GM18519 (cell line): Measurements from ENCODE around the gene KSR1.

ENCODE experiments used
- ATAC-seq: cut with Tn5 transposase; IDR thresholded peaks from one replicate; pipeline ENCODE4 v1.9.1; 2021; ENCODE audit warnings: mild to moderate bottlenecking, moderate library complexity; ENCODE audit not compliant: unreplicated experiment, low FRiP score

KSR1 gene

DNA sequence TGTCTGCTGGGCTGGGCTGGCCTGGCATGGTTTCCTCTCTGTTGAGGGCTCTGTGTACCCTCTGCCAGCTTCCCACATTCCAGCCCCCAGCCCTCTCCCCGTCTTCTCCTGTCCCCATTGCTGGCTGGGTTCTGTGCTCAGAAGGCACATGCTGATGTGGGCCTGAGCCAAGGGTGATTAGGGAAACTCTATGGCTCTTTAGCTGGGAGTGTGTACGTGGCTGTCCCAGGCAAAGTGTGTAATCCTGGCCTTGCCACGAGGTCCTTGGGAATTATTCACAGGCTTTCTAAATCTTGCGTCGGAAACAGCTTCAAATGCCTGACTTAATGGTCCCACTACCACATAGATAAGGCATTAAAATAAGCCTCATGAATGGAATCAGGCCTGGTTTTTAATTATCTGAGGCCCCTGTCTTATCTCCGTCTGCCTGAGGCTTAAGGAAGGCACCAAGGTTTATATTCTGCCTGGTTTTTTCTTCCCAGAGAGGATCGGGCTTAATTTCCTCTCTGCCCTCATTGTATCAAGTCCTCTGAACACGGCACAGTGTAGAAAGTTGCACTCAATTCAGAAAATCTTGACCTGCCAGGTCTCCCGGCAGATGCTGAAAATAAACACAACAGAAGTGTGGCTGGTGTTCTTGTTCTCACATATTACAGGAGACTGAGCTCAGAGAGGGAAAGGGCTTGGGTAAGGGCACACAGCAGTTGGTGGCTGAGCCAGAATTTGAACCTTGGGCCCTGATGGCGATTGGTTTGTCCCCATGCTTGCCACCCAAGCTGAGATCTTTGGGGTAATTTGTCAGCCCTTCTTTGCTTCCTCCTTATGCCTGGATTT lies 121.9 kb downstream of the KSR1 start:
- ATAC-seq: no peak

DNA sequence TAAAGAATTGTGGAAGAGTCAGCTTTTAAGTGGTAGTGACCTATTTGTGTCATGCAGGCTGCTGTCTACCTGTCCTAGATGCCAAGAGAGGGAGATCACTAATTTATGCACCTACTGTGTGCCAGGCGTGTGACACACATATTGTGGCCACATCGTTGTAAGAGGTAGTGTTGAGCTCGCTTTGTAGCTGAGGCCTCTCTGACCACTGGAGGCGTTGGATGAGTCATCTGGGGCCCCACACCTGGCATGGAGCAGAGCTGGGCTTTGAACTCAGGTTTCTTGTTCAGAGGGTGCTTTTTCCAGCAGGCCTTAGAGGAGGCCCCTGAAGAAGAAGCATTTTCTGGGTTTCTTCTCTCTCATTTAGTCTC lies 122.5 kb downstream of the KSR1 start:
- ATAC-seq: peak; percentile 71

- ATAC-seq: no peak
These were observed 123.1 kb downstream of the KSR1 start for GRCh38 chr17:27579304-27579703.

GRCh38 chr17:27579897-27580321 lies 123.7 kb downstream of the KSR1 start:
- no peak for ATAC-seq

DNA sequence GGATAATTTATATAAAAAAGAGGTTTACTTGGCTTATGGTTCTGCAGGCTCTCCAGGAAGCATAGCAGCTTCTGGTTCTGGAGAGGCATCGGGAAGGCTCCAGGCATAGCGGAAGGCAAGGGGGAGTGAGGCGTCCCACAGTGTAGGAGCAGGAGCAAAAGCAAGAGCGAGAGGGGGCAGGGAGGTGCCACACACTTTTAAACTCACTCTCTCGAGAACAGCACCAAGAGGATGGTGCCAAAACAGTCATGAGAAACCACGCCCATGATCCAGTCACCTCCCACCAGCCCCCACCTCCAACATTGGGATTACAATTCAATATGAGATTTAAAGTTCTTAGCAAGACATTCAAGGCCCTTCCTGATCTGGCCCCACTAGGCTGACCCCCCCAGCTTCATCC lies 124.8 kb downstream of the KSR1 start:
- ATAC-seq: no peak

- no peak for ATAC-seq
These were observed 126.4 kb downstream of the KSR1 start for GRCh38 chr17:27582696-27583095.

DNA sequence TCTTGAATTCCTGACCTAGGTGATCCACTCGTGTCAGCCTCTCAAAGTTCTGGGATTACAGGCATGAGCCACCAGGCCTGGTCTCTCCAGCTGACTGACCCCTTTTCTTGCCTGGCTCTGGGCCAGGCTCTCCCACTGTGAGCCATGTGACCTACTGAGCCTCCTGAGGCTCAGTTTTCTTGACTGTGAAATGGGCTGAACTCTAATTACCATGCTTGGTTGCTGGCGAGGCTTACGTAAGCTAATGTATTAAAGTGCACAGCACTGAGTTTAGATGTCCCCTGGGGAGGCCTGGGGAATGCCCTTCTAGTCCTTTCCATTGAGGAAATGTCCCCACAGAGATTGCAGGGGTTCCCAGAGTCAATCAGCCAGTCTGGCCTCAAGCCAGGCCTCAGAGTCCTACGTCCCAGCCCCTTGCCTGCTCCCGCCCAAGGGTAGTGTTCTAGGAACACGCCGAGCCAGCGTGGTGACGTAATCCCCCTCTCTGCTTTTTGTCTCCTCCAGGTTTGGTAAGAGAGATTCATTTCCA lies 129.0 kb downstream of the KSR1 start:
- no peak for ATAC-seq

DNA sequence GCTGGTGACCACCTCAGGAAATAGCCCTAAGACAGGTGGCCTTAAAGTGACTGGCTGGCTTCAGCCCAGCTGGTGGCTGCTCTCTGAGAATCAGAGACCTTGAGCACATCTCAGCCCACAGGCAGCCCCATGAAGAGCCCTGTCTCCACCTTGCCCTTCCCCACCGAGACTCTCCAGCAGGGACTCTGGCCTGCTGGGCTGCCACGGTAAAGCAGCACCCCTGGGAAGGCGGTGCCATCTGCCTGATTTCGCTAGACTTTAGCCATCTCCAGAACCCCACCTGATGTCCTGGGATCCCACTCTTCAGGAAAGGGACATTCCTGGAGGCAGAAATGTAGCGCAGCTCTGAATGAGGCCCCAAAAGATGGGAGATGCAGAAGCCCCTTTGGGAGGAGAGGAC lies 129.5 kb downstream of the KSR1 start:
- ATAC-seq: no peak

DNA sequence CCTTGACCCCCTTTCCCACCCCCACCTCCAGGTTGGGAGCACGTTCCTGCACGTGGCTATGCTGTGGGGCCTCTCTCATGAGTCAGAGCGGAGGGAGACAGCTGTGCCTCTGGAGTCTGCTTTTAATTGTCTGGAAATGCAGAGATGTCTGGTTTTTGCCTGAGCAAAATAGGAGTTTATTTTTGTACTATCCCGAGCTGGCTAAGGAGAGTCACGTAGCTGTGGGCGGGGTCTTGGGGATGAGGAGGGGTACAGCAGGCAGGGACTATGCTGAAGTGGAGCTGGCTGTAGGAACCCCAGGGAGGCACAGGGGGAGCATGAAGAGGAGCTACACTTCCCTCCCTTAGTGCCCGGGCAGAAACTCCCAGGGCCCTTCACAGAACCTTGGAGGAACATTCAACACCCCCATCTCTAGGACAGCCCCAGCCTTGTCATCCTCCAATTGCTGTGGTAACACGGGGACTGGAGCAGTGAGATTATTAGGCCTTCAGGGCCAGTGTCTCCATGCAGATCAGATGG lies 130.0 kb downstream of the KSR1 start:
- ATAC-seq: no peak

- ATAC-seq: no peak
These were observed 132.1 kb downstream of the KSR1 start for GRCh38 chr17:27588354-27588753.

GRCh38 chr17:27590864-27591263 lies 134.6 kb downstream of the KSR1 start:
- no peak for ATAC-seq

DNA sequence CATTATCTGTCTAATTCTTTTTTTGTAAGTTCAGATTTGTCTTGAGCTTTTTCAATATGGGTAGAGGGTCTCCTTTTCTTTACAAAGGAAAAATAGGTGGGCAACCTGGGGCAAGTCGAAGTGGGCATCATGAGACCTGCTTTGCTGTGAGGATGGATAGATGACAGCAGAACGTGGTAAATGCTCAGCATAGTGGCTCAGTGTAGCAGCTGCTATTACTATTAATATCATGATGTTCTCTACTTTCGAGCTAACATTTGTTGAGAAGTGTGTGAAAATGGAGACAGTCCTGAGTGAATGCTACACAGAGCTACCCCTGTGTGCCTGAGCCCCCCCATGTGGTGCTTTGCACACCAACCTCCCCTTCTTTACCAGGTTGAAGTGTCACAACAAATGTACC lies 135.7 kb downstream of the KSR1 start:
- ATAC-seq: no peak

- no peak for ATAC-seq
These were observed 137.1 kb downstream of the KSR1 start for GRCh38 chr17:27593232-27593856.

- no peak for ATAC-seq
These were observed 137.6 kb downstream of the KSR1 start for GRCh38 chr17:27593857-27594255.

- ATAC-seq: no peak
These were observed 139.0 kb downstream of the KSR1 start for GRCh38 chr17:27595208-27595607.

- no peak for ATAC-seq
These were observed 139.8 kb downstream of the KSR1 start for GRCh38 chr17:27596096-27596495.

- no peak for ATAC-seq
These were observed 140.4 kb downstream of the KSR1 start for GRCh38 chr17:27596566-27597187.

DNA sequence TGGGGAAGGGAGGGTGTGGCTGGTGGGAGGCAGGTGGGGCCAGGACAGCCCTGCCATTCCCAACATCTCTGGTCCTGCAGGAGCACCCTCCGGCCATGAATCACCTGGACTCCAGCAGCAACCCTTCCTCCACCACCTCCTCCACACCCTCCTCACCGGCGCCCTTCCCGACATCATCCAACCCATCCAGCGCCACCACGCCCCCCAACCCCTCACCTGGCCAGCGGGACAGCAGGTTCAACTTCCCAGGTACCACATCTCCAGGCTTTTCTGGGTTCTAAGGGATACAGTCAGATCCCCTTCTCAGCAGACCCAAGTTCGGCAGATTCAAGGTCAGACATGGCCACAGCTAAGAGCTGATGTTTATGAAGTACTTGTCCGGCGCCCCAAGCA lies 140.9 kb downstream of the KSR1 start:
- no peak for ATAC-seq

- ATAC-seq: no peak
These were observed 141.6 kb downstream of the KSR1 start for GRCh38 chr17:27597783-27598320.

DNA sequence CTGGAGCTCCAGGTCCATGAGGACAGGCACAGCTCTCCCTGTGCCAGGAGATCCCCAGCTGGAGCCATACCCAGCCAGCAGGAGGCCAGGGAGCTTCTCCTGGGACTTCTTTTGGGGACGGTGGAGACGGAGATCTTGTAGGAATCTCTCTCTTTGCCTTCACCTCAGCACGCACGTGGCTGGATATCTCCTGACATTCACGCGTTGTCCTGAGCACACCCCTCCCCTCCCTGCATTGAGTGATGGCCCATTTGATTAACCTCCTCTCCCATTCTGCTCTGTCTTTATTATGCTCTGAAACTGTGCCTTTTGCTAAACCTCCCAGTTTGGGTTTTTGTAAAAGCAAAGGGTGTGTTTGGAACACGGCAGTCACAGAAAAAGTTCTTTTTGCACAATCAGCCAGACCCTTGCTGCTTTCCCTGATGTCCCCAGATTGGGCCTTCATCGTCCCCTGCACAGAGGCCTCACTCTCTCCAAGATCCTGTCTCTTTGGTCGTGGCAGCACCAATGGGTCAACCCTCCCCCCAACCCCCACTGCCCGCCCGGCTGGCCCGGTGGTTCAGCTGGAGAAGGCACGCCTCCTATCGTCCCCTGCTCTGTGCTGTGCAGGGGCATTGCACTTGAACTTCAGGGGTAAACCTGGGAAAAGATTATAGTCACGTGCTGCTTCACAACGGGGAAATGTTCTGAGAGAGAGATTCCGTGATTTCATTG lies 142.2 kb downstream of the KSR1 start:
- ATAC-seq: no peak
